MCF 10A (cell line): ENCODE data around the gene SIGLEC10. TPM values are rescaled to one million over a fixed set of nuclear protein-coding genes. Genes with fewer than 3 reads are reported as not detected.

Experiments
- BruUV-seq: library from RNA; stranded (reverse); fragments of 400-500 nt; replicated peaks from 2 replicates; lab custom pipeline; 2021; lab: Mats Ljungman, UMichigan
- CTCF ChIA-PET: fragments of 300-600 bp; sonication (Branson Sonifier 250); formaldehyde crosslinking; extraction: SDS; loops from one replicate; lab custom pipeline; 2021; ENCODE audit warnings: antibody characterized with exemption, inconsistent platforms; lab: Yijun Ruan, JAX
- POLR2A ChIA-PET: fragments of 300-600, 350-650 bp; sonication (Branson Sonifier 250); formaldehyde crosslinking; extraction: SDS; loops from one replicate; lab custom pipeline; 2020; ENCODE audit warnings: antibody characterized with exemption, inconsistent platforms; lab: Yijun Ruan, JAX
- DNase-seq: peaks from one replicate; pipeline ENCODE4 v3.0.0-alpha.2; 2018; ENCODE audit not compliant: unreplicated experiment
- H3K27ac Mint-ChIP-seq: one replicate; pipeline ENCODE4 v1.8.0; 2022; ENCODE audit warnings: mild to moderate bottlenecking, low read depth, mixed read lengths; ENCODE audit not compliant: unreplicated experiment
- H3K27me3 Mint-ChIP-seq: one replicate; pipeline ENCODE4 v1.8.0; 2022; ENCODE audit warnings: mixed read lengths; ENCODE audit not compliant: insufficient read depth, unreplicated experiment
- H3K36me3 Mint-ChIP-seq: one replicate; pipeline ENCODE4 v1.8.0; 2022; ENCODE audit warnings: mild to moderate bottlenecking, moderate library complexity, mixed read lengths; ENCODE audit not compliant: insufficient read depth, unreplicated experiment
- H3K4me1 Mint-ChIP-seq: one replicate; pipeline ENCODE4 v1.8.0; 2022; ENCODE audit warnings: mixed read lengths; ENCODE audit not compliant: insufficient read depth, unreplicated experiment
- H3K4me3 Mint-ChIP-seq: one replicate; pipeline ENCODE4 v1.8.0; 2022; ENCODE audit warnings: mild to moderate bottlenecking, moderate library complexity, mixed read lengths; ENCODE audit not compliant: unreplicated experiment
- H3K9me3 Mint-ChIP-seq: one replicate; pipeline ENCODE4 v1.8.0; 2022; ENCODE audit warnings: mixed read lengths; ENCODE audit not compliant: unreplicated experiment
- intact Hi-C: fragments of 100-400 bp; cut with micrococcal nuclease; formaldehyde crosslinking; loops from 2 replicates; pipeline ENCODE4 v1.14.1; 2022
- total RNA-seq: library from RNA; stranded (reverse); gene quantifications from 2 replicates; pipeline ENCODE4 v1.2.3, GENCODE V29; 2022
- TF ChIP-seq, protein P1 (sequence below): fragments of 200-600 bp; IDR thresholded peaks from one replicate; pipeline ENCODE4 v1.8.0; 2022; ENCODE audit warnings: antibody characterized with exemption, mild to moderate bottlenecking; ENCODE audit not compliant: unreplicated experiment

SIGLEC10 gene
- total RNA-seq, 1 experiment from 2014 or later = not detected

DNA sequence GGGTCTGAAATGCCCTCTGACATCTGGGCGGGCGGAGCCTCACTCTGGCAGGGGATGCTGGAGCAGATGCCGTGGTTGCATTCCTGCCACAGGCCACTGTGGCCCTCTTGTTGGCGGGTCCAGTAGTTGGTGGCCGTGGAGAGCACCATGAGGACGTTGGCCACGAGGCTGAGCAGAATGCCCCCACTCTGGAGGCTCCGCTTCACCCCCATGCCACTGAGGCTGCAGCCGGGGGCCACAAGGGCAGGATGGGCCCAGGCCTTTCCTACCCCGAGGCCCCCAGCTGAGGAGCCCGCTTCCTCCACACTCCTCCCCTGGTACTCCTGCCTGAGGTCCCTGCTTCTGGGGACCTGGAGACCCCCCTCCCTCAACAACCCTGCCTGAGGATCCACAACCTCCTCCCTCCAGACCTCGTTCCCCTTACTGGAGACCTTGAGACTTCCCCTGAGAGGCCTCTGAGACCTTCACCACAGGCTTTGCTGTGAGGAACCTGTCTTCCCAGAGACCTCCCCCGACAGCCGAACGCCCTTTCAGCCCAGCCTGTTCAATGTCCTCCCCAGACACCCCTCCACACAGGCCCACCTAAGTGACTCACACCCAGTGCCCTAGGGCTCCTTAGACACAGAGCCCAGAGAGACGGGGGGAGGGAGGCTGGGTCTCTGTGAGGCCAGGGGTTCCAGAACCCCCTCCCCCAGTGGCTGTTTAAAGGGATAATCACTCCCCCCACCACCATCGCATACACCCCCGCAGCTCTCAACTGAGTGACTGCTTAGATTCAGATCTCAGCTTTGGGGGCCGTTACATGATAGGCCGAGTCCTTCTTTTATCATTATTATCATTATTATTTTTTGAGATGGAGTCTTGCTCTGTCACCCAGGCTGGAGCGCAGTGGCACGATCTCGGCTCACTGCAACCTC, 48.8 kb downstream of the SIGLEC10 start, which contains the start of gene CLDND2:
TSS of gene CLDND2 (minus strand) at position 638 of the 917 bp plus-strand sequence. CDS start at position 212, 426 bp downstream.
- no TSS peak for BruUV-seq
- intact Hi-C loops = no loop called here
- H3K27ac Mint-ChIP-seq = peak within 1 kb of the TSS; percentile 90
- H3K4me3 Mint-ChIP-seq = peak within 1 kb of the TSS; percentile 96
- ChIA-PET POLR2A (interaction anchor here (0.6 to 1.8 kb wide), 9 partner anchors 10 to 1655 kb away, joined by 3 to 20 read pairs (median 5); partner anchors contain the start of gene ZNF175), CTCF (interaction anchor here (0.6 to 1.1 kb wide), 4 partner anchors 30 to 289 kb away, joined by 3 read pairs; no protein-coding TSS in a partner anchor)
- no peaks in the 10 kb centered on the region for H3K9me3 Mint-ChIP-seq
- TF ChIP-seq, protein P1, sequence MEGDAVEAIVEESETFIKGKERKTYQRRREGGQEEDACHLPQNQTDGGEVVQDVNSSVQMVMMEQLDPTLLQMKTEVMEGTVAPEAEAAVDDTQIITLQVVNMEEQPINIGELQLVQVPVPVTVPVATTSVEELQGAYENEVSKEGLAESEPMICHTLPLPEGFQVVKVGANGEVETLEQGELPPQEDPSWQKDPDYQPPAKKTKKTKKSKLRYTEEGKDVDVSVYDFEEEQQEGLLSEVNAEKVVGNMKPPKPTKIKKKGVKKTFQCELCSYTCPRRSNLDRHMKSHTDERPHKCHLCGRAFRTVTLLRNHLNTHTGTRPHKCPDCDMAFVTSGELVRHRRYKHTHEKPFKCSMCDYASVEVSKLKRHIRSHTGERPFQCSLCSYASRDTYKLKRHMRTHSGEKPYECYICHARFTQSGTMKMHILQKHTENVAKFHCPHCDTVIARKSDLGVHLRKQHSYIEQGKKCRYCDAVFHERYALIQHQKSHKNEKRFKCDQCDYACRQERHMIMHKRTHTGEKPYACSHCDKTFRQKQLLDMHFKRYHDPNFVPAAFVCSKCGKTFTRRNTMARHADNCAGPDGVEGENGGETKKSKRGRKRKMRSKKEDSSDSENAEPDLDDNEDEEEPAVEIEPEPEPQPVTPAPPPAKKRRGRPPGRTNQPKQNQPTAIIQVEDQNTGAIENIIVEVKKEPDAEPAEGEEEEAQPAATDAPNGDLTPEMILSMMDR = no peak
- no peaks in the 10 kb centered on the region for H3K27me3 Mint-ChIP-seq
- peaks cover 17% of the 10 kb centered on the region for H3K4me1 Mint-ChIP-seq
- H3K36me3 Mint-ChIP-seq = peaks cover 6% of the 10 kb centered on the region
- DNase-seq = no peak

DNA sequence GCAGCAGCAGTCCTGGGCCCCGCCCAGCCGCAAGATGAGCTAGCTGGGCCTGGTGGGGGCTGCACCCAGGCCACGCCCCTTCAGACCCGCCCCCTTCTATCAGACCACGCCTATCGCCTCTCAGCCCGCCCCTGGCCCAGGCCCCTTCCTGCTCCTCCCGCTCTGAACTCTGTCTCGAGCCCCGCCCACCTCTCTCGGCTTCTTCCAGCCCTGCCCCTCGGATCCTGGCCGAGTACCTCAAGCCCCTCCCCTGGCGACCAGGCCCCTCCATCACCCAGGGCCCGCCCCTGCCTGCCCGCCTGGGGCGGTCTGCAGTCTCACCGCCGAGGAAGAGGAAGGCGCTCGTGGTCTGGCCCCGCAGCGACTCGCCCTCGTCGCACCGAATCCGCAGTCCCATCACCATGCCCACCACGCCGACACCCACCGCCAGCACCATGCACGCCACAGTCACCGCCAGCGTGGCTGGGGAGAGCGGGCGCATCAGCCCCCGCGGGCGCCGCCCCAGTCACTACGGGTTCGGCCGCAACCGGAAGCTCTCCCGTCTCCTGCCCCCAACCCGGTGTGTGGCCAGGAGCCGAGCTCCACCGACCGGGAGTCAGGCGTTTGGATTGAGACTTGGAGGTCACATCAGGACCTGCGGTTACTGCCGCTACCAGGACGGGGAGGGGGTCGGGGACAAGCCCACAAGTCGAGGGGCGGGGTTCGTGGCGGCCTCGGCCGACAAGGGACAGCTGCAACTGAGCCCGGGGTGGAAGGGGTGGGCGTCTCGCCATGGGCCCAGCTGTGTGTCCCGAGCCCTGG, 49.7 kb downstream of the SIGLEC10 start:
- intact Hi-C loops = loop anchor here (1.0 kb wide), 1 partner anchor 27 kb away; no protein-coding TSS in a partner anchor
- no peaks in the 10 kb centered on the region for H3K27me3 Mint-ChIP-seq
- H3K4me1 Mint-ChIP-seq = peaks cover 26% of the 10 kb centered on the region
- TF ChIP-seq, protein P1 = no peak
- BruUV-seq = no TSS peak
- CTCF ChIA-PET = interaction anchor here (0.7 to 1.1 kb wide), 2 partner anchors 30 to 290 kb away, joined by 3 read pairs; no protein-coding TSS in a partner anchor
- POLR2A ChIA-PET = interaction anchor here (0.6 to 1.8 kb wide), 10 partner anchors 9 to 1691 kb away, joined by 3 to 20 read pairs (median 4); partner anchors contain the start of gene ZNF175
- DNase-seq = peak; percentile 98
- H3K27ac Mint-ChIP-seq = peak overlapping the region; percentile 90
- H3K36me3 Mint-ChIP-seq = peaks cover 6% of the 10 kb centered on the region
- peak overlapping the region; percentile 96 for H3K4me3 Mint-ChIP-seq
- H3K9me3 Mint-ChIP-seq = no peaks in the 10 kb centered on the region

DNA sequence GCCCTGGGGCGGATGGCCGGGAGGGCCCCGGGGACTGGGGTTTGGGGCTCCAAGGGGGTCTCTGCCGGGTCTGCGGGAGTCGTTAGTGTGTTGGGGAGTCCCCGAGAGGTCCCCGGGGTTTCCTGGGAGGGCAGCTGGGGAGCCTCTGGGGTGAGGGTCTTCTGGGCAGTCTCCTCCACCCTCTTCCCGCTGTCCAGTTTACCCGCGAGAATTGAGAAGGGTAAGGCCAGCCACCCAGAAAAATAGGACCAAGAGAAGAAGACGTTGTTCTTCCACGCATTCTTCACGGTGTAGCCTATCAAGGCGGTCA, 50.2 kb downstream of the SIGLEC10 start:
- intact Hi-C loops = loop anchor here (1.0 kb wide), 1 partner anchor 27 kb away; no protein-coding TSS in a partner anchor
- H3K27me3 Mint-ChIP-seq = no peaks in the 10 kb centered on the region
- peaks cover 28% of the 10 kb centered on the region for H3K4me1 Mint-ChIP-seq
- peaks cover 6% of the 10 kb centered on the region for H3K36me3 Mint-ChIP-seq
- ChIA-PET POLR2A (interaction anchor here (0.6 to 1.8 kb wide), 10 partner anchors 8 to 1691 kb away, joined by 3 to 20 read pairs (median 4); partner anchors contain the start of gene ZNF175), CTCF (interaction anchor here (1.1 kb wide), 1 partner anchor 29 kb away, joined by 3 read pairs; no protein-coding TSS in a partner anchor)
- H3K27ac Mint-ChIP-seq = peak overlapping the region; percentile 90
- TF ChIP-seq, protein P1 = no peak
- BruUV-seq = no TSS peak
- peak overlapping the region; percentile 96 for H3K4me3 Mint-ChIP-seq
- H3K9me3 Mint-ChIP-seq = no peaks in the 10 kb centered on the region
- no peak for DNase-seq
